GM11168 (cell line): ENCODE data around the gene ZNF407.

Experiments used
- in situ Hi-C: fragments of 300-500 bp; cut with MboI; formaldehyde crosslinking; loops from one replicate; pipeline ENCODE4 v1.12.0; 2022; ENCODE audit warnings: low sequenced_read_pairs; ENCODE audit not compliant: unreplicated experiment

ZNF407 gene

DNA sequence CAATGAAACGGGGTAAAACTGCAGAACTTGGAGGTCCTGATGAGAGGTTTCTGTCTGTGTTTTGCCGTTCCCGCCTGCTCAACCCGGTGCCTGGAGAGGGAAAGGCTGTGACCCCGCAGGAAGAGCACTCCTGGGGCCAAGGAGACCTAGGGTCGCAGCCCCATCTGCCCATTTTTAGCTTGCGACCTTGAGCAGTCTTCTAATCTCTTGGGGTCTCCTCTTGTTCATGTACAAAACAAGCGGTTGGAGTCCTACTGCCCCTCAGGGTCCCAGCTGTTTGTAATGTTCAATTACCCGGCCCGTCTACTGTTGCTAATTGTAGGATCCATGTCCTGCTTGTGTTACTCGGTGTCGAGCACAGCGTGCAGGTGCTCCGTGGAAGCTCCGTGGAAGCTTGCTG is 506.8 kb downstream of the ZNF407 start:
- in situ Hi-C loops = no loop called here

DNA sequence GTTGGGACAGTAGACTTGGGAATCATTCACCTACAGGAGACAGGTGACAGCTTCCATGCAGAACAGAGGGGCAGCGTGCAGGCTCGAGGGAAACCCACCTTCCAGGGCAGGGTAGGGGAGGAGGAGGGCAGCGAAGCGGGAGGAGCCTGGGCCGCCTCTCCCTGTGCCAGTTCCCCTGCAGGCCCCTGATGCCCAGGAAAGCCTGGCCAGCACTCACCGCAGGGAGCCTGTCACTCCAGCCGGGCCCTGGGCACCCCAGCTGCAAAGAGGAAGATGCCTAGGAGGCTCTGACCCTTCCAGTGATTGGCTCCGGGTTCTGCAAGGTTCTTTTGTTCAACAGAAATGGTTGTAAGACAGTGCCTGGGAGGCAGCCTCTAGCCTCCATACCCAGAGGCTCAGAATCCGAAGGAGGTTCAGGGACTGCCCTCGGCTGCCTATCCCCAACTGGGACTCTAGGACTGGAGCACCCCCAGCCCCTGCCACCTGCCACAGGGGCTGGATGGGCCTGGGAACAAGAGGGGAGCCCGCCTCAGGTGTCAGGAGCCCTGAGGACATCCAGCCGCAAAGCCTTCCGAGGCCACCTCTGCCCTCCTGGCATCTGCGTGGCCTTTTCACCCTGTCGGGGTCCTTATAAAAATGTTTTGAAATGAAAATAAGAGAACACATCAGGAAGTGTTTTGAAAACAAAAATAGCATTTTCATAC is 508.0 kb downstream of the ZNF407 start:
- in situ Hi-C loops = no loop called here

DNA sequence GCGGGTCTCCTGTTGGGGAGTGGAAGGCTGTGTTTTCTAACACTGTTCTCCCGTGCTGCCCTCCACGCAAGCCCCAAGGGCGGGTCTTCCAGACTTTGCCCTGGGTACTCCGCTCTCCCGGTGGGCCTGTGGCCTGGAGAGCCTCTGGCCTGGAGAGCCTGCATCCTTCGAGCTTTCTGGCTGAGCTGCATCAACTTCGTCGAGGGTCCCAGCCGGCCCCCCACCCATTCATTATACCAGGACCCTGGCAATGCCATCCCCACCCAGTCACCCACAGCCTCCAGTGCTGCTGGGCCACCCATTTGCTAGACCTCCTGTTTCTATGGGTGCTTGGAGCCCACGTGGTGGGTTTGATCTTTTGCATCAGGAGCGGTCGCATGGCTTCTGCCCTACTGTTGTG is 509.1 kb downstream of the ZNF407 start:
- in situ Hi-C loops = no loop called here

DNA sequence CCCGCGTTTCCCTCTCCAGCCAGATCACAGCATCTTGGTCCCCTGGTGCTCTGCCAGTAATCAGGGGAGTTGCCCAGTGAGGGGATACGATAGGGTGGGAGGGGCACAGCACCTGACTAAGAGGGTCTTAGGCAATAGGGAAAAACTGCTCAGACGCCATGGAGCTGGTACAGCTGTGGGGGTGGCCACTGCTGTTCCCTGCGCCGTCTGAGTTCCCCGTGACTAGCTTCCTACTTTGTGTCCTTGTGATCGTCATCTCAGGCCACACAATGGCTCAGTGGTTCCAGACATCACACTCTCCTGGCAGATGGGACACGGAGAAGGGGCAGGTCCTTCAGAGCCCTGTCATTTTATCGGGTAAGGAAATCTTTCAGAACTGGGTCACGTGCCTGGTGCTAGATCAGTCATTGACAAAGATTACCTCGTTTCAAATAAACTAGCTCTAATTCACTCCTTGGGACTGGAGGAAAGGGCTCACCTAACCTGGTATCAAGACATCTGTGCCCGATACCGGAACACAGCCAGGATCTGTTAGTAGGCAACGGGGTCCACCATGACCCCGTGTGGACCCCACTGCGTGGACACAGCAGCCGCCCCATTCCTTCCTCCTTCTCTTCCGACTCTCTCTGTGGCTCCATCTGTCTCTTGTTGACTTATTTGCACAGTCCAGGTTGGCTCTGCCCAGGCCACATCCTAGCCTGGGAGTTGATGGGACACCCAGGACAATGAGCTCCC is 509.7 kb downstream of the ZNF407 start:
- in situ Hi-C loops = no loop called here

DNA sequence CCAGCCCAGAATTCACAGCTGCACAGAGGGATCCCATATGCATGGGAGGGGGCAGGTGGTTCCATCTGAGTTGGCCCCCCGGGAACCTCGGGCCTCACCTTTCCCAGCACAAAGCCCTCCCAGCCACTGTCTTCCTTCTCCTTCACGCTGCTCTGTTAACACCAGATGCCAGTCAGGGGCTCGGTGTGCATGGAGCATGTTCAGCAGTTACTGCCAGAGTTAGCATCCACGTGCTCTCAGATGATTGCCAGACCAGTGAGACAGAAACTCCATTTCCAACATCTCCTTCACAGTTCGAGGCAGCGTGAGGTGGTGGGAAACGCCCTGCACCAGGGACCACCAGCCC is 510.2 kb downstream of the ZNF407 start:
- in situ Hi-C loops = no loop called here

DNA sequence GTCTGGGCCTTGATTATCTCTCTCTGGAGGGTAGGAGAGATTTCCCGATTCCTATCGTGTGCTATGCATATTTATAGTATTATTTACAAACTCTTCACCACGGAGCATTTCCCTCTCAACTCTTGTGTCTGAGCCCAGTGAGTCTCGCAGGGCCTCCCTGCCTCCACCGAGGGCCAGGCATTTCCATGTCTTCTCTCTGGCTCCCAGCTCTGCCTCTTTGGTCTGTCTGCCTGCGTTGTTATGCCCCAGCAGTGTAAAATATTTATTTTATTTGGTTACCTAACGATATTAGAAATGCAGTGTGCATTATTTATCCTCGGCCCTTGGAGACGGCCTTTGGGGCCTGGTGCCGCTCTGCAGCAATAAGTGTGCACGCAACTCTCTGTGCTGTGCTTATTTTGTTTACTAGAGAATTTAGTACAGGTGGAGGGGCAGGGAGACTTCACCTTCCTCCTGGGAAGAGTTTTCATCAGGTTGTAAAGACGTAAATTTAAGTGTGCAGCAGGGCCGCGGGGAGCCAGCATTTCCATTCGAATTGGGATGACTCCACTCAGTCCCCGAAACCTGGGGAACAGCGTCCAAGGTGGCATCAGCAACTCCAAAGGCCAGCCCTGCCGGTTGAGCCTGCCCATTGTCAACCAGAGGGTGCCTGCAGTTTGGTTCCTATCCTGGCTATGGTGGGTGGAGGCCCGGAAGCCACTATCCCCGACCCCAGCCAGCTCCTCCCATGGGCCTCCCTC is 511.1 kb downstream of the ZNF407 start:
- in situ Hi-C loops = no loop called here

DNA sequence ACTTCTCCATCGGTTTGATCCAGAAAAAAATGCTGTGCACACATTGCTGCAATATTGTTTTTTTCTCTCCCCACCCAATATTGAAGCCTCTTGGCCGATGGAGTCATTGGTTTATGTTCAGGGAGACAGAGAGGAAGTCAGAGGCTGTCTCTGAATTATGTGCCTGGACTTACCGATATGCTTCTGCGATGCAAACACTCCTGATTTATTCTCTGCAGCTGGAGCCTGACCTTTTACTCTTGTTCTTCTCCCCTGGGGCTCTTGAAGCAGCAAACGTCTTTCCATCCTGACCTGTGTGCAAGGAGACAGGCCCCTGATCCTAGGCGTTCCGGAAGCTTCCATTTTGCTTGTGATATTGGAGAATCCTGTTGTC is 511.6 kb downstream of the ZNF407 start:
- in situ Hi-C loops = no loop called here

DNA sequence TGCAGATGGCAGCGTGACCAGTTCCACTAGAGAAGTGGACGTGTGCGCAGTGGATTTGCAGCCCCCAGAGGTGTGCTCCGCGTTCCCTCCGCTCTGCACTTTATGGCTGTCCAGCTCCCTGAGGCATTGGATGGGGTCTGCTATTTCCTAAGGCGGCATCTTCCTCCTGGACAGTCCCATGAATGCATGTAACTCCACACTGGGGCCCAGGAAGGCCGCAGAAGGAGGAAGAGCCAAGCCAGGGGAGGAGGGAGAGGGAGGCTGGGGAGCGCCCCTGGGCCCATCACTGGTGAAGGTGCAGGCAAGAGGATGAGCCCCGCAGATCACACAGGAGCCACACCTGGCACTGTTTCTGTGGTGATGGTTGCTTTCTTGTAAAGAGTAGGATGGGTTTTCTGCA is 512.1 kb downstream of the ZNF407 start:
- in situ Hi-C loops = no loop called here

DNA sequence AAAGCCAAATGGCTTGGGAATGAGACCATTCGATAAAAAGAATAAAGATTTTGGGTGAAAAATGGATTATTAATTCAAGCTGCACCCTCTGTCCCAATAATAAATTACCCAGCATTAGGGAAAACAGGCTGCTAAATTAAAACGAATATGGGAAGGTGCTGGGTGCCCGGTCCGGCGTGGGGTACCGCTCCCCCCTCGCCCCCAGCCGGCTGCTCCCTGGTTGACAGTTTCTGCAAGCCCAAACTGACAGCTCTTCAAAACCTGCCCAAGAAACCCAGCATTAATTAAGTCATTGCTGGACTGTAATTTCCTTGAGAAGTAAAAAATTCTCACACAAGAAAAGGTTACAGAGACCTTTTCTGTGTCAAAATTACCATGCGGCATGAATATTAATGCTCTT is 512.6 kb downstream of the ZNF407 start:
- in situ Hi-C loops = no loop called here

DNA sequence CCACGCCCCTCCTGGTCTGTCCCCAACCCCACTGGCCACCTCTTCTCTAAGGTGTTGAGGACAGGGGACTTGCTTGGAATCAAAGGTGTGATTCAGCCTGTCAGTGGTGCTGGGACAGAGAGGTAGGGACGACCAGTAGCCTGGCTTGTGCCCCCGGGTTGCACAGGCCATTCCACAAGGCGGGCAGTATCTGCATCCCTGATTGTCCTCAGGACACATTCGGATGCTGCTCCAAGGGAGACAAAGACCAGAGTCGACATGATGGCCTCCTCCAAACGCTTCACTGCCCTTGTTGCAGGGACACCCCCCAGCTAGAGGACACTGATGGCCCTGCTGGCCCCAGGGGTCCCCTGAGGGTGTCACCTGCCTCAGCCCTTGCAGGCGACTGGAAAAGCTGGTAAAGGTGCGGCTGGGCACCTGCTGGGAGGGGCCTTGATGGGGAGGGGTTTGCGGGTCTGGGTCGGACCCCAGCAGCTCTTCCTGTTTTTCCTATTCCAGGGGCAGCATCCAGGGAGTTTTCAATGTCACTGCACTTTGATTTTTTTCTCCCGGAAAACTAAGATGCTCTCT is 513.3 kb downstream of the ZNF407 start:
- in situ Hi-C loops = no loop called here

DNA sequence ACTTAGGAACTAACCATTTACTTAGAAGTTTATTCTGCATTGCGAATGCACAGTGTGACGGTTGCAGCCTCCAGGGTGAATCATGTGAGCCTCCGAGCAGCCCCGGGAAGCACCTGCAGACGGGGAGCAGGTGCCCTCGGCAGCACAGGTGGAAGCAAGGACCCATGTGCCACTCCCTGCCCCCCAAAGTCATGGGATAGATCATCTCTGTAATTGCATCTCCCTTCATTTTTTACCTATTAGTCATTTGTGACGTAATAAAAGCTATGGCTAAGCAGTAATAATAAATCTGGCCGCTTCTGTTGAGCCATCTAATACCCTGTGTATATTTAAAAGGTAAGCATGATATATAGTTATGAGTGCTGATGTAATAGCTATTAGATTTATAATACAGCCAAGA is 514.1 kb downstream of the ZNF407 start:
- in situ Hi-C loops = no loop called here

DNA sequence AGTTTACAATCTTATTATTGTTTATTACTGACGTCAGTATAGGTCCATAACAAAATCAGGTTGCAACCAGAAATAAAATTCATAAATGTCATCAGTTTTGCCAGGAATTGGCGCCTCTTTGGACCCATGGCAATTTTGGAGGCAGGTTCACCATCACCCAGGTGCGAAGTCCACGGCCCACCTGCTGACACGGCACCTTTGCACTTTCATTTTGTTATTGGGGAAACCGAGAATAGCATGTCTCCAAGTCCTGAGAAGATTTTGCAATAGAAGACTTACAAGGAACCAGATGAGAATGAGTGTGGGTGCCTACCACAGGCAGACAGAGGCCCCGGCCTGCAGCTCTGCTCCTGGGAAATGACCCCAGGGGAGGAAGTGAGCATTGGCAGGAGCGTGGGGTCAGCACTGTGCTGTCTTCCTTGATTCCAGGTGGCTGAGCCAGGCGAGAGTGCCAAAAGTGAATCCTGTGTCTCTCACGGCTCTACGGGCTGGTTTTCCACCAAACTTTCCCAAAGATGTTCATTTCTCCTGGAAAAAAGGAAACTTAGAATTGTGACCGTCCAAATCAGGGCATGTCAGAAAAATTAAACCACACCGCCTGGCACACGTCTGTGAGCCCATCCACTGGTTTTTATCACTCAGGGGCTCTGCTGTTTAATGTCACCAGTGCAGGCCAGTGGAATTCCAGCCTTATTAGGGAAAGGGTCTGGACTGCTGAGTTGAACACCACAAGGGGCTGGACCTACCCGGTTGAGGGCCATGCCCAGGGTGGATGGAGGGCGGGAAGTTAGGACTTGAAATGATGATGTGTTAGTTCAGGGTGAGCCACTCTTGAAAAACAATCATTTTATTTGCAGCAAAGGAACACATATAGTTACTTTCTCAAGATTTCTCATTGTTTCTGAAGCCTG is 514.8 kb downstream of the ZNF407 start:
- in situ Hi-C loops = no loop called here

DNA sequence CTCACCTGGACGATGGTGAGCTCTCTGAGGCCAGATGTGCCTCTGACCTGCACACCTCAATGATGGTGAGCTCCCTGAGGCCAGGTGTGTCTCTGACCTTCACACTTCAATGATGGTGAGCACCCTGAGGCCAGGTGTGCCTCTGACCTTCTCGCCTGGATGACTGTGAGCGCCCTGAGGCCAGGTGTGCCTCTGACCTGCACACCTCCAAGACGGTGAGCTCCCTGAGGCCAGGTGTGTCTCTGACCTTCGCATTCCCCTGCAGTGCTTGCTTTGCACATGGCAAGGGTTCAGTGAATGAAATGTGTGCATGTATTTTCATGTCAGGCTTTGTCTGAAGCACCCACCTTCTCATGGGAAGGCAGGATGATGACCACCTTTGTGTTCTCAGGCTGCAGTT is 515.8 kb downstream of the ZNF407 start:
- in situ Hi-C loops = no loop called here

DNA sequence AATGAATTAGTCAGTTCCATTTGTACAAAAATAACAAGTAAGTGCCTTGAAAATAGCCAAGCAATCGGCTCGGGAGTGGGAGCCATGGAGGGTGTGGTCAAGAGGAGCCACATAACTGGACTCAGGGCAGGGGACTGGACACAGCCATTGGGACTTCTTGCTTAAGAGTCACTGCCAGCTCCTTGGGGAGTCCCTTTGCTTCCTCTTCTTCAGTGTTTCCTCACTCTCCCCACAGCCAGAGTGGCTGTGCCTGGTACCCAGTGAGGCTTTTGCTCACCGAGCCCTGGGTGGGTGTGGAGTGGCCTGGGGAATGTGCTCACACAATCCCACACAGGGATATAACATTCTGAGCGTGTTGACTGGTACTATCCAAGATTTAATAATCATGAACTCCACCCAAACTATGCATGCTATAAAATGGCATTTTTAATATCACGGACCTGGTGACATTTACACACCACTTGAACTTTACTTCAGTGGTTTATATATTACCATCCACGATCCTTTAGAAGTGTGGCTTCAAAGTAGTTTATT is 516.6 kb downstream of the ZNF407 start:
- in situ Hi-C loops = no loop called here
